ENCODE data around the gene TMED10.
"Not testable (repeated sequence)": the region's sequence is repeated elsewhere in the genome, so short reads cannot be mapped to it uniquely, and the experiment has no call there.

The TMED10 gene

GRCh38 chr14:75156111-75156510 lies 20.3 kb downstream of the TMED10 start:
- no peak for DNase-seq

- no peak for DNase-seq
These were observed 21.2 kb downstream of the TMED10 start for GRCh38 chr14:75155169-75155568.

GRCh38 chr14:75153295-75153694 lies 23.1 kb downstream of the TMED10 start:
- no peak for DNase-seq

- DNase-seq: no peak
These were observed 24.6 kb downstream of the TMED10 start for GRCh38 chr14:75151851-75152250.

- DNase-seq: not testable (repeated sequence)
These were observed 25.8 kb downstream of the TMED10 start for GRCh38 chr14:75150637-75151036.

GRCh38 chr14:75150150-75150549 lies 26.3 kb downstream of the TMED10 start:
- DNase-seq: no peak

- no peak for DNase-seq
These were observed 28.9 kb downstream of the TMED10 start for GRCh38 chr14:75147423-75148071.

- no peak for DNase-seq
These were observed 31.5 kb downstream of the TMED10 start for GRCh38 chr14:75144944-75145343.

- DNase-seq: no peak
These were observed 32.5 kb downstream of the TMED10 start for GRCh38 chr14:75143761-75144527.

GRCh38 chr14:75142494-75142893 lies 33.9 kb downstream of the TMED10 start:
- no peak for DNase-seq

GRCh38 chr14:75141967-75142366 lies 34.4 kb downstream of the TMED10 start:
- DNase-seq: no peak

GRCh38 chr14:75141062-75141461 lies 35.4 kb downstream of the TMED10 start:
- no peak for DNase-seq

- no peak for DNase-seq
These were observed 35.8 kb downstream of the TMED10 start for GRCh38 chr14:75140620-75141019.

- DNase-seq: no peak
These were observed 37.2 kb downstream of the TMED10 start for GRCh38 chr14:75139185-75139584.

GRCh38 chr14:75138492-75138891 lies 37.9 kb downstream of the TMED10 start:
- DNase-seq: no peak

- no peak for DNase-seq
These were observed 41.8 kb downstream of the TMED10 start for GRCh38 chr14:75134644-75135043.

GRCh38 chr14:75133597-75133996 lies 42.8 kb downstream of the TMED10 start:
- DNase-seq: no peak

GRCh38 chr14:75132382-75133086 lies 43.9 kb downstream of the TMED10 start:
- peak; percentile 10 for DNase-seq

- DNase-seq: no peak
These were observed 47.8 kb downstream of the TMED10 start for GRCh38 chr14:75128596-75128990.

GRCh38 chr14:75127903-75128595 lies 48.4 kb downstream of the TMED10 start:
- no peak for DNase-seq

- DNase-seq: not testable (repeated sequence)
These were observed 49.0 kb downstream of the TMED10 start for GRCh38 chr14:75127474-75127820.

- peak; percentile 73 for DNase-seq
These were observed 49.5 kb downstream of the TMED10 start, which contains the start of gene NEK9 for GRCh38 chr14:75126679-75127473. TSS of gene NEK9 (minus strand) at chr14:75127048. CDS start at chr14:75126921, 127 bp downstream.
